ENCODE results near the gene CCDC77.

The CCDC77 gene

DNA sequence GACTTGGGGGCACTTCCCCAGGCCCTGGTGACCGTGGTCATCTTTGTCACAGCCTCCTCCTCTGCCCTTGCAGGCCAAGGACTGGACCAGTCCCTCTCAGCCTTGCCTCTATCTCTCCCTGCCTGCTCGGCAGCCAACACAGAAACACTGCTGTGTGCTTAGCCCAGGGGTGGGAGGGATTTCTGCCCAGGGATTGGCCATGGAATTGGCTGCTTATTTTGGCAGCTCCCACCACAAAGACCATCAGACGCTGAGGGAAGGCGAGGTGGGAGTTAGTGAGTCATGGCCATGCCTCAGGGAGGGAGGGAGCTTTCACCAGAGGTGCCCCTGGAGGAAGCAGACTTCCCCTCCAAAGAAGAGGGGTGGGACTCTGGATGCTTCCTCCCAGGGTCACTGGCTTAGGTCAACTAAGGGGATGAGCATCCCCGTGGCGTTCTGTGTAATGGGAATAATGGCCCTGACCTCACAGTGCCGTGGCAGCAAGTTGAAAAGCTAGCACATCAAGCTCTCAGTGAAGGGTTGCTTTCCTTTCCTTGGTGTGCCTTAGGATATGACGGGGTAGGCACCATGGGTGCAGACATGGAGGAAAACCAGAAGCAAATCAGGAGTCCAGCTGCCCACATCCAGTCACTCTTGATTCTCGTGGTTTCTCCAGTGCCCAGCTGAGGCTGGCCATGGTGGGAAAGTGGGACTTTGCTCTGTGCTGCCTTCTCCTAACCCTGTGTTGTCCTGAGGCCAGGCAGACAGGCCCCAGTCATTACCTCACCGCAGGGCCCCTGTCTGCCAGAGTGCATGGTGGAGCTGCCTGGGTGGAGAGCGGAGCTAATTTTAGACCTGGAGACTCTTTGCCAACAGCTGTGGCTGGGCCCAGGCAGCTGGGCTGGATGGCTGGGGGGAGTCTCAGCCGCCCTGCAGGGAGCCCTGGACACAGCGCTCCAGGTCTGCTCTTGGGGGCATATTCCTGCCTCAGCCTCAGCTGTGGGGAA is 79.7 kb downstream of the CCDC77 start:
- DNase-seq = no peak

GRCh38 chr12:482061-482460 is 80.6 kb downstream of the CCDC77 start:
- no peak for DNase-seq

- DNase-seq = no peak
These were observed 82.7 kb downstream of the CCDC77 start for GRCh38 chr12:484096-484495.

- no peak for DNase-seq
These were observed 88.8 kb downstream of the CCDC77 start for GRCh38 chr12:490260-490659.
